MM.1S (cell line): ENCODE data around the gene CYB5D1.

ENCODE experiments used
- EZH2 ChIP-seq: fragments of 300-600 bp; sonication (generic); optimal IDR thresholded peaks from 2 replicates; pipeline ENCODE3; 2017; ENCODE audit warnings: low read depth, mild to moderate bottlenecking, antibody characterized with exemption, low read length, mixed read lengths
- EZH2phosphoT487 ChIP-seq: fragments of 300-600 bp; sonication (generic); IDR thresholded peaks from 2 replicates; pipeline ENCODE4 v1.6.1; 2018; ENCODE audit warnings: antibody characterized with exemption, low read length
- TF ChIP-seq, protein P1 (sequence below): fragments of 300-600 bp; sonication (generic); IDR thresholded peaks from 2 replicates; pipeline ENCODE4 v1.5.1; 2016; ENCODE audit warnings: antibody characterized with exemption, low read length, mixed read lengths

DNA sequence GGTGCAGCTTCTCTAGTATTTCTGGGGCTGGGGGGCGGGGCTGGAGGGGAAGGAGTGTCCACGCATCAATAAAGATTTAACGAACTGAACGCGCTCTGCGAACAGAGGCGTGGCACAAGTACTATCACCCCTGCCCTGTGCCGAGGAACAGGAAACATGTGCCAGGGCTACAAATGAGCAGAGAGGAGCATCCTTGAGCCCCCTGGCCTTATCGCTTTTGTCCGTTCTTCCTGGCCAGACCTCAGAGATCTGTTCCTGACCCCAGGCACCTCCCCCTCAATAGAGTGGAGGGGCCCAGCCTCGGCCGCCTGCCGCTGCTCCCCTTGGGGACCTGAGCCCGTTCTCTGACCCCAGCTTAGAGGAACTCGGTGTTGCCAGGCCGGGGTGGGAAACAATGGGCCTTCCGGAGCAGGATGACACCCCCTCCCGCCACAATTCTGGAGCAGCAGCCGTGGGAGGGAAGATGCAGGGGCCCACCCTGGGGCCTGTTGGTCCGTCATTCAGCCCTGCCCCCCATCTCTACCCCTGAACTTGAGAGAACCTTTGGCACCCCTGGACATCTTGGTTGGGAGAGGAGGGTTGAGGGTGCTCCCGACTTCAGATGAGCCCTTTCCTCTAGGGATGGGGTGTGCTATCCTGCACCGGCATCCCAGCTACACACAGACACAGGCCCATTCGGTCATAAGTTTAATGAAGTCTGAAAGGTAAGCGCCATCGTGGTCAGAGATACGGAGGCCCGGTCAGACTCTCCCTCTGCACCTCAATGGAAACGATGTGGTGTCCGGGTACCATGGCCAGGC is 1.6 kb upstream of the CYB5D1 start:
- TF ChIP-seq, protein P1, sequence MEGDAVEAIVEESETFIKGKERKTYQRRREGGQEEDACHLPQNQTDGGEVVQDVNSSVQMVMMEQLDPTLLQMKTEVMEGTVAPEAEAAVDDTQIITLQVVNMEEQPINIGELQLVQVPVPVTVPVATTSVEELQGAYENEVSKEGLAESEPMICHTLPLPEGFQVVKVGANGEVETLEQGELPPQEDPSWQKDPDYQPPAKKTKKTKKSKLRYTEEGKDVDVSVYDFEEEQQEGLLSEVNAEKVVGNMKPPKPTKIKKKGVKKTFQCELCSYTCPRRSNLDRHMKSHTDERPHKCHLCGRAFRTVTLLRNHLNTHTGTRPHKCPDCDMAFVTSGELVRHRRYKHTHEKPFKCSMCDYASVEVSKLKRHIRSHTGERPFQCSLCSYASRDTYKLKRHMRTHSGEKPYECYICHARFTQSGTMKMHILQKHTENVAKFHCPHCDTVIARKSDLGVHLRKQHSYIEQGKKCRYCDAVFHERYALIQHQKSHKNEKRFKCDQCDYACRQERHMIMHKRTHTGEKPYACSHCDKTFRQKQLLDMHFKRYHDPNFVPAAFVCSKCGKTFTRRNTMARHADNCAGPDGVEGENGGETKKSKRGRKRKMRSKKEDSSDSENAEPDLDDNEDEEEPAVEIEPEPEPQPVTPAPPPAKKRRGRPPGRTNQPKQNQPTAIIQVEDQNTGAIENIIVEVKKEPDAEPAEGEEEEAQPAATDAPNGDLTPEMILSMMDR = no peak
- TF ChIP-seq EZH2 = no peak
- TF ChIP-seq EZH2phosphoT487 = no peak
